ENCODE data around the gene KRT86. TPM values are rescaled to one million over a fixed set of nuclear protein-coding genes. Genes with fewer than 3 reads are reported as not detected.

The KRT86 gene
- total RNA-seq, 1 donor from 2014 or later, result not detected

- H3K36me3 ChIP-seq, result no peaks in the 10 kb centered on the region
These were observed 33.1 kb upstream of the KRT86 start for GRCh38 chr12:52241205-52241842.

GRCh38 chr12:52242442-52243258 lies 31.8 kb upstream of the KRT86 start:
- Histone ChIP-seq H3K27ac (replicated peaks) (no peak overlapping the region), H3K27me3 (ENCODE audit: low read depth) (peaks cover 13% of the 10 kb centered on the region), H3K9me3 (replicated peaks) (no peaks in the 10 kb centered on the region), H3K4me1 (peaks cover 19% of the 10 kb centered on the region), H3K4me3 (no peak overlapping the region), H3K36me3 (no peaks in the 10 kb centered on the region)
- no peak for DNase-seq
- intact Hi-C loops (cut with micrococcal nuclease), result no loop called here
- TF ChIP-seq CTCF (IDR thresholded peaks at IDR 0.05; ENCODE audit: borderline replicate concordance), result no peak

More at GRCh38 chr12:52241205-52241842, 33.1 kb upstream of the KRT86 start:
- Histone ChIP-seq H3K4me3 (no peak overlapping the region), H3K27ac (replicated peaks) (no peak overlapping the region), H3K9me3 (replicated peaks) (no peaks in the 10 kb centered on the region), H3K27me3 (ENCODE audit: low read depth) (peaks cover 19% of the 10 kb centered on the region), H3K4me1 (peaks cover 15% of the 10 kb centered on the region)
- intact Hi-C loops (cut with micrococcal nuclease), result no loop called here
- no peak for DNase-seq
- no peak for TF ChIP-seq CTCF (IDR thresholded peaks at IDR 0.05; ENCODE audit: borderline replicate concordance)

GRCh38 chr12:52243259-52243855 lies 31.1 kb upstream of the KRT86 start:
- H3K4me1 ChIP-seq, result peaks cover 20% of the 10 kb centered on the region
- no peak for TF ChIP-seq CTCF (IDR thresholded peaks at IDR 0.05; ENCODE audit: borderline replicate concordance)
- H3K27me3 ChIP-seq (ENCODE audit: low read depth), result peaks cover 16% of the 10 kb centered on the region
- no peak for DNase-seq
- no peak overlapping the region for H3K4me3 ChIP-seq
- intact Hi-C loops (cut with micrococcal nuclease), result no loop called here
- no peak overlapping the region for H3K27ac ChIP-seq (replicated peaks)
- no peaks in the 10 kb centered on the region for H3K36me3 ChIP-seq
- no peaks in the 10 kb centered on the region for H3K9me3 ChIP-seq (replicated peaks)

GRCh38 chr12:52243856-52244614 lies 30.4 kb upstream of the KRT86 start:
- Histone ChIP-seq H3K27ac (replicated peaks) (no peak overlapping the region), H3K9me3 (replicated peaks) (no peaks in the 10 kb centered on the region), H3K36me3 (no peaks in the 10 kb centered on the region), H3K4me1 (peaks cover 26% of the 10 kb centered on the region), H3K4me3 (no peak overlapping the region), H3K27me3 (ENCODE audit: low read depth) (peaks cover 20% of the 10 kb centered on the region)
- no peak for TF ChIP-seq CTCF (IDR thresholded peaks at IDR 0.05; ENCODE audit: borderline replicate concordance)
- peak; percentile 51 for DNase-seq
- intact Hi-C loops (cut with micrococcal nuclease), result no loop called here

- H3K36me3 ChIP-seq, result no peaks in the 10 kb centered on the region
- no peaks in the 10 kb centered on the region for H3K9me3 ChIP-seq (replicated peaks)
- no peak for TF ChIP-seq CTCF (IDR thresholded peaks at IDR 0.05; ENCODE audit: borderline replicate concordance)
- DNase-seq, result no peak
- H3K27me3 ChIP-seq (ENCODE audit: low read depth), result peaks cover 21% of the 10 kb centered on the region
- H3K4me1 ChIP-seq, result peaks cover 32% of the 10 kb centered on the region
- H3K4me3 ChIP-seq, result no peak overlapping the region
- intact Hi-C loops (cut with micrococcal nuclease), result no loop called here
- no peak overlapping the region for H3K27ac ChIP-seq (replicated peaks)
These were observed 29.8 kb upstream of the KRT86 start for GRCh38 chr12:52244615-52244994.

Data from left ventricle myocardium inferior (tissue), 1 donor.